HEK293 (cell line): ENCODE measurements around the gene THSD7B.

ENCODE experiments used
- CTCF ChIA-PET: fragments of 350-600 bp; formaldehyde crosslinking; extraction: SDS; loops from one replicate; lab custom pipeline; 2021; ENCODE audit warnings: antibody characterized with exemption; lab: Yijun Ruan, JAX
- POLR2A ChIA-PET: fragments of 300-600 bp; formaldehyde crosslinking; extraction: SDS; loops from one replicate; lab custom pipeline; 2020; ENCODE audit warnings: antibody characterized with exemption, inconsistent platforms; lab: Yijun Ruan, JAX
- H3K27ac ChIP-seq: fragments of 200-500 bp; sonication (Bioruptor generic); 2 replicates; pipeline ENCODE4 v1.5.1; 2014; ENCODE audit warnings: low read depth, low read length, control low read depth, inconsistent platforms; ENCODE audit errors: extremely low read depth
- H3K36me3 ChIP-seq, 2 experiments: fragments of 200-500 bp in 1 of 2; sonication (Bioruptor generic) in 1 of 2; 1 replicate in 1 of 2; 2 replicates in 1 of 2; pipeline ENCODE4 v1.5.1; 2014 to 2017; ENCODE audit warnings: inconsistent platforms in 2 of 2, low read length in 2 of 2; ENCODE audit not compliant: control insufficient read depth in 2 of 2, insufficient read depth in 1 of 2
- H3K4me1 ChIP-seq: fragments of 200-500 bp; sonication (Bioruptor generic); 2 replicates; pipeline ENCODE4 v1.5.1; 2014; ENCODE audit warnings: mild to moderate bottlenecking, low read length, inconsistent platforms; ENCODE audit not compliant: control insufficient read depth, insufficient read depth
- H3K4me3 ChIP-seq: 2 replicates; pipeline ENCODE4 v1.5.1; 2011; ENCODE audit warnings: low read depth, mild to moderate bottlenecking, control low read depth, low read length, moderate library complexity
- H3K9me3 ChIP-seq: fragments of 200-500 bp; sonication (Bioruptor generic); 2 replicates; pipeline ENCODE4 v1.5.1; 2014; ENCODE audit warnings: low read depth, low read length, inconsistent platforms; ENCODE audit not compliant: control insufficient read depth, insufficient read depth
- RBAK ChIP-seq: fragments of 450-650 bp; formaldehyde crosslinking; IDR thresholded peaks from 2 replicates; pipeline ENCODE4 v1.5.1; 2016; ENCODE audit warnings: missing biosample characterization, missing genetic modification characterization
- REPIN1 ChIP-seq: fragments of 450-650 bp; formaldehyde crosslinking; IDR thresholded peaks from 2 replicates; pipeline ENCODE4 v1.5.1; 2017; ENCODE audit warnings: missing biosample characterization, missing genetic modification characterization, low read depth
- SP2 ChIP-seq: fragments of 450-650 bp; formaldehyde crosslinking; IDR thresholded peaks from 2 replicates; pipeline ENCODE4 v1.5.1; 2016; ENCODE audit warnings: missing biosample characterization, missing genetic modification characterization
- ZBTB7A ChIP-seq: fragments of 450-650 bp; formaldehyde crosslinking; IDR thresholded peaks from 2 replicates; pipeline ENCODE4 v1.5.1; 2016; ENCODE audit warnings: low read depth, missing biosample characterization, missing genetic modification characterization
- ZFHX2 ChIP-seq: fragments of 450-650 bp; formaldehyde crosslinking; conservative IDR thresholded peaks from 2 replicates; pipeline ENCODE4 v1.5.1; 2016; ENCODE audit warnings: missing biosample characterization, missing genetic modification characterization
- ZIC2 ChIP-seq: fragments of 450-650 bp; formaldehyde crosslinking; IDR thresholded peaks from 2 replicates; pipeline ENCODE4 v1.5.1; 2016; ENCODE audit warnings: missing biosample characterization, missing genetic modification characterization
- ZNF10 ChIP-seq: fragments of 450-650 bp; formaldehyde crosslinking; IDR thresholded peaks from 2 replicates; pipeline ENCODE4 v1.5.1; 2017; ENCODE audit warnings: missing biosample characterization, missing genetic modification characterization
- ZNF112 ChIP-seq: fragments of 450-650 bp; formaldehyde crosslinking; IDR thresholded peaks from 2 replicates; pipeline ENCODE4 v1.5.0; 2017; ENCODE audit warnings: missing biosample characterization, missing genetic modification characterization
- ZNF133 ChIP-seq: fragments of 450-650 bp; formaldehyde crosslinking; IDR thresholded peaks from 2 replicates; pipeline ENCODE4 v1.5.1; 2016; ENCODE audit warnings: missing biosample characterization, missing genetic modification characterization
- ZNF138 ChIP-seq: fragments of 450-650 bp; formaldehyde crosslinking; IDR thresholded peaks from 2 replicates; pipeline ENCODE4 v1.5.1; 2016; ENCODE audit warnings: missing biosample characterization, missing genetic modification characterization, borderline replicate concordance
- ZNF19 ChIP-seq: fragments of 450-650 bp; formaldehyde crosslinking; IDR thresholded peaks from 2 replicates; pipeline ENCODE4; 2016; ENCODE audit warnings: missing biosample characterization, missing genetic modification characterization, low read depth
- ZNF221 ChIP-seq: fragments of 450-650 bp; formaldehyde crosslinking; IDR thresholded peaks from 2 replicates; pipeline ENCODE4 v1.5.1; 2017; ENCODE audit warnings: missing biosample characterization, missing genetic modification characterization, borderline replicate concordance
- ZNF341 ChIP-seq: fragments of 450-650 bp; formaldehyde crosslinking; IDR thresholded peaks from 2 replicates; pipeline ENCODE4; 2016; ENCODE audit warnings: low read depth, missing biosample characterization, missing genetic modification characterization
- ZNF501 ChIP-seq: fragments of 450-650 bp; formaldehyde crosslinking; IDR thresholded peaks from 2 replicates; pipeline ENCODE4 v1.5.1; 2016; ENCODE audit warnings: missing biosample characterization, missing genetic modification characterization
- ZNF521 ChIP-seq: fragments of 450-650 bp; formaldehyde crosslinking; IDR thresholded peaks from 2 replicates; pipeline ENCODE4 v1.5.1; 2017; ENCODE audit warnings: missing biosample characterization, mild to moderate bottlenecking, missing genetic modification characterization
- ZNF529 ChIP-seq: fragments of 450-650 bp; formaldehyde crosslinking; IDR thresholded peaks from 2 replicates; pipeline ENCODE4 v1.5.1; 2017; ENCODE audit warnings: missing genetic modification characterization, missing biosample characterization; ENCODE audit not compliant: insufficient replicate concordance
- ZNF544 ChIP-seq: fragments of 450-650 bp; formaldehyde crosslinking; IDR thresholded peaks from 2 replicates; pipeline ENCODE4 v1.5.0; 2017; ENCODE audit warnings: missing biosample characterization, missing genetic modification characterization
- ZNF670 ChIP-seq: fragments of 450-650 bp; formaldehyde crosslinking; IDR thresholded peaks from 2 replicates; pipeline ENCODE4 v1.5.1; 2016; ENCODE audit warnings: missing biosample characterization, missing genetic modification characterization, low read depth
- ZNF677 ChIP-seq: fragments of 450-650 bp; IDR thresholded peaks from 2 replicates; pipeline ENCODE4 v1.5.0; 2018; ENCODE audit warnings: missing biosample characterization, mild to moderate bottlenecking, missing genetic modification characterization, moderate library complexity
- ZNF707 ChIP-seq: fragments of 450-650 bp; formaldehyde crosslinking; IDR thresholded peaks from 2 replicates; pipeline ENCODE4 v1.5.1; 2016; ENCODE audit warnings: missing biosample characterization, missing genetic modification characterization
- ZNF785 ChIP-seq: fragments of 450-650 bp; formaldehyde crosslinking; IDR thresholded peaks from 2 replicates; pipeline ENCODE4 v1.5.1; 2016; ENCODE audit warnings: missing biosample characterization, missing genetic modification characterization
- ZSCAN16 ChIP-seq: fragments of 450-650 bp; formaldehyde crosslinking; IDR thresholded peaks from 2 replicates; pipeline ENCODE4 v1.5.1; 2016; ENCODE audit warnings: missing biosample characterization, missing genetic modification characterization
- ZSCAN30 ChIP-seq: fragments of 450-650 bp; IDR thresholded peaks from 2 replicates; pipeline ENCODE4 v1.5.1; 2018; ENCODE audit warnings: missing biosample characterization, mild to moderate bottlenecking, missing genetic modification characterization, moderate library complexity
- TF ChIP-seq, protein P1 (sequence below): fragments of 450-650 bp; formaldehyde crosslinking; IDR thresholded peaks from 2 replicates; pipeline ENCODE4 v1.5.1; 2016; ENCODE audit warnings: missing biosample characterization, missing genetic modification characterization
- TF ChIP-seq, protein P2 (sequence below): fragments of 450-650 bp; formaldehyde crosslinking; IDR thresholded peaks from 2 replicates; pipeline ENCODE4 v1.5.1; 2017; ENCODE audit warnings: missing biosample characterization, missing genetic modification characterization
- TF ChIP-seq, protein P3 (sequence below): fragments of 450-650 bp; formaldehyde crosslinking; IDR thresholded peaks from 2 replicates; pipeline ENCODE4 v1.5.1; 2016; ENCODE audit warnings: missing biosample characterization, missing genetic modification characterization

THSD7B gene

DNA sequence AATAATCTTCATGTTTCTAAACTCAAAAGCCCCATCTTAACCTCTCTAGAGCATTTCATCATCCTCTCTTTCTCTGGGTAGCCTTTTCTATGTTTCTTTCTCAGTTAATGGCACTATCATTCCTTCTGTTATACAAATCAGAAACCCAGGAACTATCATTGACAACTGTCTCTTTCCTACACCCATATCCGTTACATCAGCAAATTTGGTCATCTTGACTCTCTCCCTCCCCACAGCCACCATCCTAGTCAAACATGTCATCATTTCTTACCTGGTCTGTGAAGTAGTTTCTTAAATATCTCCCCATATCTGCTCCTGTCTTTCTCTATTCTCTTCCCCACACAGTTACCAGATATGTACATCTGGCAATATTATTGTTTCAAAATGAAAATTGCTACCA, 62.8 kb downstream of the THSD7B start:
- Histone ChIP-seq H3K9me3 (no peaks in the 10 kb centered on the region), H3K4me1 (no peaks in the 10 kb centered on the region)
- POLR2A ChIA-PET: no interaction called here
- TF ChIP-seq ZNF138 (tag by site-specific recombination) (no peak), ZNF133 (no peak)
- TF ChIP-seq, all 188 proteins: peak for 0
- CTCF ChIA-PET: no interaction called here
- no peak overlapping the region for H3K4me3 ChIP-seq
- H3K27ac ChIP-seq: no peak overlapping the region
- no peaks in the 10 kb centered on the region for H3K36me3 ChIP-seq

DNA sequence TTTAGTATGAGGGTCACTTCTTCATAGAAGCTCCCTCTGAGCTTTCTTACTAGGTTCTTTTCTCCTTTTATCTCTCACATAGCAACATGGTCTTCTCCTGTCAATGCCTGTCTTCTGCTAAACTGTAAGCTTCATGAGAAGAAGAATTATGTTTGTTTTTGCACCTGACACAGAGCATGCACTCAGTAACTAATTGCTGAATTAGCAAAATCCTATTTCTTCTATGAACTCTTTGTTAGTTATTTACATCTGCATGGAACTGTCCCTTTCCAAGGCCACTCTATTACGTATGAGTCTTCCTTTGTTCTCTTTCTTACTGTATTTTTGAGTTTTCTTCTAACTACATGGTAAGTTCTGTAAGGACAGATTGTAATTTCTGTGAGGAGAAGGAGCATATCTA, 63.4 kb downstream of the THSD7B start:
- TF ChIP-seq ZNF544 (tag by site-specific recombination) (no peak), ZNF112 (tag by site-specific recombination) (no peak), ZNF707 (tag by site-specific recombination) (no peak), ZFHX2 (tag by site-specific recombination) (no peak), REPIN1 (no peak), ZNF677 (no peak), ZNF501 (tag by site-specific recombination) (no peak), ZNF785 (tag by site-specific recombination) (no peak), ZNF341 (tag by site-specific recombination) (no peak), ZNF19 (tag by site-specific recombination) (no peak), ZSCAN16 (tag by site-specific recombination) (no peak), ZNF221 (tag by site-specific recombination) (no peak)
- TF ChIP-seq, protein P1, sequence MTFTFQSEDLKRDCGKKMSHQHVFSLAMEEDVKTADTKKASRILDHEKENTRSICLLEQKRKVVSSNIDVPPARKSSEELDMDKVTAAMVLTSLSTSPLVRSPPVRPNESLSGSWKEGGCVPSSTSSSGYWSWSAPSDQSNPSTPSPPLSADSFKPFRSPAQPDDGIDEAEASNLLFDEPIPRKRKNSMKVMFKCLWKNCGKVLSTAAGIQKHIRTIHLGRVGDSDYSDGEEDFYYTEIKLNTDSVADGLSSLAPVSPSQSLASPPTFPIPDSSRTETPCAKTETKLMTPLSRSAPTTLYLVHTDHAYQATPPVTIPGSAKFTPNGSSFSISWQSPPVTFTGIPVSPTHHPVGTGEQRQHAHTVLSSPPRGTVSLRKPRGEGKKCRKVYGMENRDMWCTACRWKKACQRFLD (tag by site-specific recombination): no peak
- TF ChIP-seq, protein P2, sequence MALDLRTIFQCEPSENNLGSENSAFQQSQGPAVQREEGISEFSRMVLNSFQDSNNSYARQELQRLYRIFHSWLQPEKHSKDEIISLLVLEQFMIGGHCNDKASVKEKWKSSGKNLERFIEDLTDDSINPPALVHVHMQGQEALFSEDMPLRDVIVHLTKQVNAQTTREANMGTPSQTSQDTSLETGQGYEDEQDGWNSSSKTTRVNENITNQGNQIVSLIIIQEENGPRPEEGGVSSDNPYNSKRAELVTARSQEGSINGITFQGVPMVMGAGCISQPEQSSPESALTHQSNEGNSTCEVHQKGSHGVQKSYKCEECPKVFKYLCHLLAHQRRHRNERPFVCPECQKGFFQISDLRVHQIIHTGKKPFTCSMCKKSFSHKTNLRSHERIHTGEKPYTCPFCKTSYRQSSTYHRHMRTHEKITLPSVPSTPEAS (tag by site-specific recombination): no peak
- H3K4me3 ChIP-seq: no peak overlapping the region
- CTCF ChIA-PET: no interaction called here
- no peaks in the 10 kb centered on the region for H3K9me3 ChIP-seq
- H3K4me1 ChIP-seq: no peaks in the 10 kb centered on the region
- no peak overlapping the region for H3K27ac ChIP-seq
- POLR2A ChIA-PET: no interaction called here
- no peaks in the 10 kb centered on the region for H3K36me3 ChIP-seq

DNA sequence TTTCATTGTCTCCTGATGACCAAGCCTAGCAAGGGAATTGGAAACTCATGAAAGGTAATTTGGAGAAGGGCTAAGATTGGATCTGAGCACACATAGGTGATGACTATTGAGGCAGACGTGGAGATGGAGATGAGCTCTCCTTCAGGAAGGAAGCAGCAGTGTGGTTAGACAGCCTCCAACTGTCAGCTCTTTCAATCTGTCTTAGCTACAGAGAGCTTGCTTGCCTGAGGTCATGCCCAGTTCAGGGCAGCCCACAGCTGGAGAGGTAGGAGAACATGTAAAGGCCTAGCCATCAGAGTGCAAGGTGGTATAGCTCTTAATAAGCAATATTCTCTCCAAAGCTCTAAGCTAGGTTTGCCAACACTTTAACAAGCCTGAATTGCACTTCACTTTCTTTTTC, 79.2 kb downstream of the THSD7B start:
- Histone ChIP-seq H3K4me1 (no peaks in the 10 kb centered on the region), H3K27ac (no peak overlapping the region), H3K36me3 (no peaks in the 10 kb centered on the region), H3K4me3 (no peak overlapping the region)
- POLR2A ChIA-PET: no interaction called here
- no peak for TF ChIP-seq ZNF670 (tag by site-specific recombination)
- TF ChIP-seq ZNF521 (tag by site-specific recombination): no peak
- TF ChIP-seq, all 188 proteins: peak for 0
- H3K9me3 ChIP-seq: no peaks in the 10 kb centered on the region
- CTCF ChIA-PET: no interaction called here

DNA sequence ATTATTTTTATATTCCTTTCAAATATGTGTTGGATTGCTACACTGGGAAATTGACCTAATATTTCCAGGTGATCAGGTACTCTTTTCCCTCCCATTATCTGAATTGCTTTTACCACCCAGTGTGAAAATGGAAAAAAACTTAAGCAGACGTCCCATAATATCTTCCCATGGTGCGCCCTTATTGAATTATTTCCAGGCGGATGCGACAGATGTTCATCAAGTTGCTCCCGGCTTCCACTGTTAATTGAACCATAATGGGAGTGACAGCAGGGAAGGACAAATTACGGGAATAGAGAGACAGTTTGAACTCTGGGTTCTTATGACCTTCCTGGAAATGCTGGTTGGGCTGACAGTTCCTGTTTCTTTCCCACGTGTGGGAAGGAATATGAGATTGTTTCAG, 93.3 kb downstream of the THSD7B start:
- no peaks in the 10 kb centered on the region for H3K36me3 ChIP-seq
- ChIA-PET POLR2A (no interaction called here), CTCF (no interaction called here)
- H3K4me1 ChIP-seq: no peaks in the 10 kb centered on the region
- no peaks in the 10 kb centered on the region for H3K9me3 ChIP-seq
- no peak overlapping the region for H3K4me3 ChIP-seq
- no peak overlapping the region for H3K27ac ChIP-seq
- no peak for TF ChIP-seq ZNF10 (tag by site-specific recombination)
- TF ChIP-seq ZIC2 (tag by site-specific recombination): no peak
- no peak for TF ChIP-seq SP2 (tag by site-specific recombination)
- no peak for TF ChIP-seq RBAK (tag by site-specific recombination)
- TF ChIP-seq REPIN1: no peak
- TF ChIP-seq ZNF529 (tag by site-specific recombination): no peak
- no peak for TF ChIP-seq ZBTB7A (tag by site-specific recombination)
- TF ChIP-seq ZNF670 (tag by site-specific recombination): no peak
- no peak for TF ChIP-seq ZSCAN30 (tag by site-specific recombination)
- TF ChIP-seq, protein P3, sequence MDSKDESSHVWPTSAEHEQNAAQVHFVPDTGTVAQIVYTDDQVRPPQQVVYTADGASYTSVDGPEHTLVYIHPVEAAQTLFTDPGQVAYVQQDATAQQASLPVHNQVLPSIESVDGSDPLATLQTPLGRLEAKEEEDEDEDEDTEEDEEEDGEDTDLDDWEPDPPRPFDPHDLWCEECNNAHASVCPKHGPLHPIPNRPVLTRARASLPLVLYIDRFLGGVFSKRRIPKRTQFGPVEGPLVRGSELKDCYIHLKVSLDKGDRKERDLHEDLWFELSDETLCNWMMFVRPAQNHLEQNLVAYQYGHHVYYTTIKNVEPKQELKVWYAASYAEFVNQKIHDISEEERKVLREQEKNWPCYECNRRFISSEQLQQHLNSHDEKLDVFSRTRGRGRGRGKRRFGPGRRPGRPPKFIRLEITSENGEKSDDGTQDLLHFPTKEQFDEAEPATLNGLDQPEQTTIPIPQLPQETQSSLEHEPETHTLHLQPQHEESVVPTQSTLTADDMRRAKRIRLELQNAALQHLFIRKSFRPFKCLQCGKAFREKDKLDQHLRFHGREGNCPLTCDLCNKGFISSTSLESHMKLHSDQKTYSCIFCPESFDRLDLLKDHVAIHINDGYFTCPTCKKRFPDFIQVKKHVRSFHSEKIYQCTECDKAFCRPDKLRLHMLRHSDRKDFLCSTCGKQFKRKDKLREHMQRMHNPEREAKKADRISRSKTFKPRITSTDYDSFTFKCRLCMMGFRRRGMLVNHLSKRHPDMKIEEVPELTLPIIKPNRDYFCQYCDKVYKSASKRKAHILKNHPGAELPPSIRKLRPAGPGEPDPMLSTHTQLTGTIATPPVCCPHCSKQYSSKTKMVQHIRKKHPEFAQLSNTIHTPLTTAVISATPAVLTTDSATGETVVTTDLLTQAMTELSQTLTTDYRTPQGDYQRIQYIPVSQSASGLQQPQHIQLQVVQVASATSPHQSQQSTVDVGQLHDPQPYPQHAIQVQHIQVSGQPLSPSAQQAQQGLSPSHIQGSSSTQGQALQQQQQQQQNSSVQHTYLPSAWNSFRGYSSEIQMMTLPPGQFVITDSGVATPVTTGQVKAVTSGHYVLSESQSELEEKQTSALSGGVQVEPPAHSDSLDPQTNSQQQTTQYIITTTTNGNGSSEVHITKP (tag by site-specific recombination): no peak
